Islet precursor cell (in vitro differentiated cells): ENCODE measurements around the gene RPTOR.

Experiments
- DNase-seq: peaks from one replicate; pipeline ENCODE4 v3.0.0-alpha.2; 2018

RPTOR gene

DNA sequence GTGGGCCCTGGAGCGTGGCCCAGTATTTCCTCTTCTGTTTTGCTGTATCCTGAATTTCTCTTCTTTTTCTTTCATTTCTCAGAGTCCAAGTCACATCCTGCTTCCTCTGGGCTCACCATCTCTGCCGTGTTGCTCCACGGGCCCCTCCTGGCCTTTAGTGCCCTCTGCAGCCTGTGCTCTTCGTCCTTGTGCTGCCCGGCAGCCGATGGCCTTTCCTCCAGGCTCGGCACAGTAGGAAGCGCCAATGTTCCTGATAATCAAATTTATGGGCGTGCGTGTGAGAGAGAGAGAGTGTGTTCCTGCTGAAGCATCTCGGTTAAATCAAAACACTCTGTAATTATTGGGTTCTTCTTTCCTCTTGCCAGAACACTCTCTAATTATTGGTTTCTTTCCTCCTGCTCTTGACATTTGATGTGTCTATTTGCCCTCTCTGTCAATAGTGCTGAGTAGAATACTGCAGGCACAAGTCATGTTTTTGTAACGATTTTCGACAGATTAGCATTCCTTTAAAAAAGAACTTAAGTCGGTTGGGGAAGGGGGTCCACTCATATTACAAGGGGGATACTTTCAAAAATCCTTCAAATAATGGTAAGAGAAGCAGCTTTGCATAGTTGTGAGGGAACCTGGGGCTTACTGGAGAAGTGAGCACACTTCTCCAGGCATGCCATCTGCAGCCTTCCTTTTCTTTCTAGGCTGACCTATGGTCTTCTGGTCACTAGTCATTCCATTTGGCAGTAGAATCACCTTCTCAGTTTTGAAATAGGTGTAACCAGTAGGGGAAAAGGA is 126.6 kb downstream of the RPTOR start:
- DNase-seq, result peak; percentile 52

DNA sequence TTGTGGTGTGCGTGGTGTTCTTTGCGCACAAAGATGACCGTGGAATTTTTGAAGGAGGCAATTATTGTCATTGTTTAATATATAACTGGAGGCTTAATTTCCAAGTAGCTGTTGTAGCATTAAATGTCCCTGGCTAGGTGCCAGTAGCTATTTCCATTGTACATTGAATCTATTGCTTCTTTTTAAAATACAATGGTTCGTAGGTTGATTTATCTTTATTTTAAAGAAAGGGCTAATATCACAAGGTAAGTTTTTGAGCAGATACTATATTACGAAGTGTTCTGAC is 127.1 kb downstream of the RPTOR start:
- DNase-seq, result no peak

GRCh38 chr17:80673152-80673920 is 128.7 kb downstream of the RPTOR start:
- peak; percentile 73 for DNase-seq

DNA sequence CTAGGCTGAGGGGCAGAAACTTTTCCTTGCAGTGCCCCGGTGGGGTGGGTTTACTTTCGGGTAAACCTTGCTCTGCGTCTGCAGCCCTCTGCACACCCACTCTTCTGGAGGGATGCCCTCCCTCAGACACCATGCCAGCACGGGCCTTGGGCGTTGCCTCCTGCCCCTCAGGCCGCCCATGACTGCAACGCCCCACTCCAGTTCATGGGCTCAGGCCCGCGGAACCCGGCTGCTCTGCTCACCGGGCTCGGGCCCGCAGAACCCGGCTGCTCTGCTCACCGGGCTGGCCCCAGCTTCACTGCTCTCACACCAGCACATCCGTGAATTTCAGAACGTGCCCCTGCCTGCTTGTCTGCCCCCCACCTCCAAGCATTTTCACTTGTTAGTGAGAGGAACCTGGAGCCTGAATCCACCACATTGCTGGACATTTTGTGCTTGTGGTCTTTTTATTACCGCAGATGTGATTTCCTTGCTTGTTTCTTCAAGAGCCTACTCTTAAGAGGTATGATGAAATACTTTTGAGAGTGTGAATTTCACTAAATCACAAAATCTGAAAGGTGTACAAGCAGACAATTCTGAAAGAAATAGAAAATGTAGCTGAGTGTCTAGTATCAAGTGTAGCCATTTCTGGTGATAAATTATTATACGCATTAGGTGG is 130.9 kb downstream of the RPTOR start:
- DNase-seq, result no peak

DNA sequence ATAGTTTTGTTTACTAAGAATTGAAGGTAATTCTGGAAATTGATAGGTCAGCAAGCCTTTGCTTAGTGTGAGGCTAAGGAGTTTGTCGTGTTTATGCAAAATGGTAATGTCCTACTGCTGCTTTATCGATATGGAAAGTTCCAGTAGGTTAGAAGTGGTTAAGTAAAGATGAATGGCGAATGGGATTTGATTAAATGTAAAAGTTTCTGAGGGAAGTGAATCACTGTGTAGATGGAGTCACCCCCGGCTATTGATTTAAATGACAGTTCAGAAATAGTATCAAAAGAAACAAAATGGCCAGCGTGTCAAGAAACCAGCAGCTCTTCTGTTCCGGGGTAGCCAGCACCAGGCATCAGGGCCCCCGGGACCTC is 131.4 kb downstream of the RPTOR start:
- no peak for DNase-seq

- no peak for DNase-seq
Measured at GRCh38 chr17:80676564-80676963, 131.9 kb downstream of the RPTOR start.

- DNase-seq, result no peak
Measured at GRCh38 chr17:80677214-80677756, 132.6 kb downstream of the RPTOR start.

DNA sequence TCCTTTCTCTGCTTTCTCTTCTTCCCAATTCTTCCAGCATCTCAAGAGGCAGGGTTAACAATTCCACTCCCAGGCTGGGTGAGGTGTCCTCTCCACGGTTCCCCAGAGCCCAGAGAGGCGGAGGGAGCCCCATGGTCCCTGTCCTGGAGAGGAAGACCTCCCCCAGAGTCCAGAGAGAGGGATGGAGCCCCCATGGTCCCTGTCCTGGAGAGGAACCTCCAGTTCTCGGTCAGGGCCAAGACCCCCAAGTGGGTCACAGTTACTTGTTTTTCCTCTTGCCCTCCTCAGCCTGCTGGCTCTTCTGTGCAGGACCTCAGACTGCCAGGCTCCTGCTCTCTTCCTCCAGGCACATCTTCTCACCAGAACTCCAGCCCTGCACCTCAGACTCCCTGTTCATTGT is 135.2 kb downstream of the RPTOR start:
- DNase-seq, result no peak

DNA sequence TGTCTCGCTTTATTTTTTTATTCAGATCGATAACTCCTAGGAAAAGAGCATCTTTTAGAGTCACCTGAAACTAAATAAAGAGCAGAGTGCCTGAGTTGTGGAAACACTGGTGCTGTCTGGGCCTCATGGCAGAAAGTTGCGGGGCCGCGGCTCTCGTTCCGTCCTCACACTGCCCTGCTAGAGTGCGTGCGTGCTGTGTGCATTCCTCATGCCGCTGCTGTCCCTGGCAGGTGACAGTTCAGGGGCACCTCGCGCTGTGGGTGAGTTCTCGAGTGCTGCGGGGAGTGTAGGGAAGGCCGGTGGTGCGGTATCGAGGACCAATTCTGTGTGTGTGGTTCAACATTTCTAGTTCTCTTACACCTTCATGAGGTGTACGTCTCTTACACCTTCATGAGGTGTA is 136.6 kb downstream of the RPTOR start:
- DNase-seq, result no peak

- DNase-seq, result no peak
Measured at GRCh38 chr17:80682372-80682771, 137.7 kb downstream of the RPTOR start.

- DNase-seq, result no peak
Measured at GRCh38 chr17:80683625-80684104, 139.0 kb downstream of the RPTOR start.

DNA sequence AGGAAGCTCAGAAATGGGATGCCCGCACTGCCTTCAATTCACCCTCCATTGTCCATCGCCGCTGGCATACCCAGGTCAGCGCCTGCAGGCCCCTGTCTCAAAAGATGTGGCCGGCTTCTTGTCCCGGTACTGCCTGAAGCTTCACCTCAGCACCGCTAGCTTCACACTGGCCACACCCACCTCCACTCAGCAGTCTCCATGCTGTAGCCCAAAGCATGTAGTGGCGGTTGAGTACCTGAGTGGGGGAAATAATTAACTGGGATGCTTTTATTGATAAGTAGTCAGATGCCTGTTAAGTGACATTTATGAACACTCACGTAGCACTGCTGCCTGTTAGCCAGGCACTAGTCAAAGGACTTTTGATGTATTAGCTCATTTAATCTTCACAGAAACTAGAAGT is 143.2 kb downstream of the RPTOR start:
- no peak for DNase-seq

- no peak for DNase-seq
Measured at GRCh38 chr17:80689129-80689619, 144.5 kb downstream of the RPTOR start.

GRCh38 chr17:80691784-80692183 is 147.1 kb downstream of the RPTOR start:
- DNase-seq, result no peak

GRCh38 chr17:80692931-80693467 is 148.4 kb downstream of the RPTOR start:
- no peak for DNase-seq

DNA sequence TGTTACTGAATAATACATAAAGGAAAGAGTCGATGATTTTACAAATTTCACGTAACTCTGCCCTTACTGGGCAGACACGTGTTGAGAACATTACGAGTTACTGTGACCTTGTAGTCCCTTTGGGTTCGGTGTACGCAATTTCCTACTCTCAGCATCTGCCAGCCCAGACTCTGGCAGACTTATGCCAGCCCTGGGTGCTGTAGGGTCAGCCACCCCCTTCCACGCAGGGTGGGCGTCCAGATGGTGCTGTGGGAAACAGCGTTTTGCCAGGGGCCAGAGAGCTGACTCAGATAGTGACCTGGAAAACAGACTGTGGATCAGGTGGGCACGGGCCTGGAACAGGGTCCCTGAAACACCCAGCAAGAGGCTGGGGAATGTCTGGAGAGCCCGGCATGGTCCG is 148.9 kb downstream of the RPTOR start:
- no peak for DNase-seq

DNA sequence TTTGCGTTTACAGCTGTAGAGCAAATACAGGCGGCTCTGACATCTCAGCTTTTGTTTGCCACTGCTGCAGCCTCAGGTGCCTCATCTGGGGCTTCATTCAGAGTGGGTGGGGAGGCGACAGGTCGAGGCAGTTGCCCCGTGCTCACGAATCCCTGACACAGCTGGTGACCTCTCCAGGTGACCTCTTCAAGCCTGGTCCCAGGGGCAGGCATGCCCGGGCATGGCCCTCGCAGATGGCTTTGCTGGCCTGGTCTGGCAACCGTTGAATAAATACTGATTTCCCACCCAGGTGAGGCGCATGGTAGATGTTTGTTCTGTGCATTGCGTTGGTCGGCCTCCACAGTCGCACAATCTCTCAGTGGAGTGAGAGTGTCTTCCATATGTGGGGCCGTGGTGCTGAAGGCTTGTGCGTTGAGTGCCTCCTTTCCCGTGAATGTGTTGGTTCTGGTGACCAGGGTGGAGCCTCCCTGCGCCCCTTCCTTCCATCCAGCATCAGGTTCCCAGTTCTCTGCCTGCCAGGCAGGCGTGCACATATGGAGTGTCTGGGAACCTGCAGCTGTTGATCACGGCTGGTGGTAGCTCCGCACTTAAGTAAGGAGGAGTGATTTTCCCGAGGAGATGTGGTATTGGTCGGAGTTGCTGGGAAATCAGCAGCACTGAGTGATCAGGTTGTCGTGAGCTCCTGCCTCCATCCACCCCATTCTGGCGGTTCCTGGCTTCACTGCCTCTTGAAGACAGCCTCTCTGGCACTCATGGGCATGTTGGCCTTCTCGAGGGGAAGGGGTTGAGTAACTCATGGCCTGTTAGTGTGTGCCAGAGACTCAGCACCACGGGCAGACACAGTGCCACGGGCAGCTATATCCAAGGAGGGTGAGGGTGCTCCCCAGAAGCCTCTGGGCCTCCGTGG is 149.7 kb downstream of the RPTOR start:
- no peak for DNase-seq

GRCh38 chr17:80694992-80695912 is 150.6 kb downstream of the RPTOR start:
- no peak for DNase-seq

GRCh38 chr17:80695979-80696378 is 151.3 kb downstream of the RPTOR start:
- DNase-seq, result no peak

GRCh38 chr17:80696456-80696855 is 151.8 kb downstream of the RPTOR start:
- no peak for DNase-seq

DNA sequence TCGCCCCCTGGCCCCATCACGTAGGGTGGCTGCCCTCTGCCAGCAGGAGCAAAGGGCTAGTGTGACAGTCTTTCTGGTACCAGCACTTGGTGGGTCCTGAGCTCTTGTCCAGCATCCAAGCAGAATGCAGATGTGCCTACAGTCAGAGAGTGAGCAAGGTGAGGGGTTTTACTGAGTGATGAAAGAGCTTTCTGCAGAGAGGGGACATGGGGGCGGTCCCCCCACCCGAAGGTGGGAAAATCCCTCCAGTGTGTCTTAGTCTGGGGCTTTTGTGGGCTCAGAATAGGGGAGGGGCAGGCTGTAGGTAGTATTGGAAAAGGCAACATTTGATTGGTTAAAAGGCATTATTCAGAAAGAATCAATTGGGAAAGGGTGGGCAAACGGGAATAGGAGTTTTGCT is 152.3 kb downstream of the RPTOR start:
- DNase-seq, result no peak
